ENCODE data around the gene MYT1. TPM values are rescaled to one million over a fixed set of nuclear protein-coding genes. Genes with fewer than 3 reads are reported as not detected.

MYT1 gene
- total RNA-seq, 4 donors from 2014 or later = not detected

- H3K36me3 ChIP-seq = peaks cover 0 to 1% (median 0%) of the 10 kb centered on the region in 3 donors
- 86 to 89% methylated on average over 13 of the region's 13 CpGs for WGBS, 2 donors
Measured at GRCh38 chr20:64257107-64257757, 93.0 kb downstream of the MYT1 start.

GRCh38 chr20:64258071-64258823, 94.0 kb downstream of the MYT1 start:
- no peak for TF ChIP-seq CTCF (IDR thresholded peaks at IDR 0.05)
- 61 to 68% methylated on average over 9 of the region's 9 CpGs for WGBS, 2 donors
- Histone ChIP-seq H3K9me3 (no peaks in the 10 kb centered on the region), H3K4me1 (peaks cover 0 to 75% (median 29%) of the 10 kb centered on the region in 4 donors), H3K36me3 (peaks cover 0 to 11% (median 0%) of the 10 kb centered on the region in 3 donors), H3K27me3 (no peaks in the 10 kb centered on the region), H3K27ac (no peak overlapping the region), H3K4me3 (no peak overlapping the region)
- DNase-seq (ENCODE audit: low spot score in 2 of 2) = no peak

More at GRCh38 chr20:64257107-64257757, 93.0 kb downstream of the MYT1 start:
- DNase-seq (ENCODE audit: low spot score in 2 of 2) = no peak
- TF ChIP-seq POLR2A (IDR thresholded peaks at IDR 0.05) = no peak
- TF ChIP-seq CTCF (IDR thresholded peaks at IDR 0.05) = no peak
- no peak for TF ChIP-seq EP300 (IDR thresholded peaks at IDR 0.05)
- H3K27ac ChIP-seq = no peak overlapping the region
- H3K4me3 ChIP-seq = peak overlapping the region in 1 of 4 donors; percentile 91
- H3K9me3 ChIP-seq = no peaks in the 10 kb centered on the region
- peaks cover 0 to 65% (median 29%) of the 10 kb centered on the region in 4 donors for H3K4me1 ChIP-seq
- peaks cover 0 to 6% of the 10 kb centered on the region in 2 donors for H3K27me3 ChIP-seq

- no peak for DNase-seq (ENCODE audit: low spot score in 2 of 2)
- no peaks in the 10 kb centered on the region for H3K27me3 ChIP-seq
- peaks cover 0 to 77% (median 27%) of the 10 kb centered on the region in 4 donors for H3K4me1 ChIP-seq
- no peaks in the 10 kb centered on the region for H3K9me3 ChIP-seq
- peak overlapping the region in 2 of 4 donors; percentile 11 to 60 for H3K27ac ChIP-seq
- H3K4me3 ChIP-seq = no peak overlapping the region
- H3K36me3 ChIP-seq = peaks cover 0 to 18% (median 0%) of the 10 kb centered on the region in 3 donors
- TF ChIP-seq POLR2A (IDR thresholded peaks at IDR 0.05) (no peak), CTCF (IDR thresholded peaks at IDR 0.05) (no peak), EP300 (IDR thresholded peaks at IDR 0.05) (no peak)
- 56 to 69% methylated on average over 6 of the region's 6 CpGs for WGBS, 2 donors
Measured at GRCh38 chr20:64260239-64260638, 96.0 kb downstream of the MYT1 start.

GRCh38 chr20:64261138-64261537, 96.9 kb downstream of the MYT1 start:
- Histone ChIP-seq H3K4me3 (no peak overlapping the region), H3K27me3 (no peaks in the 10 kb centered on the region), H3K36me3 (peaks cover 0 to 27% (median 0%) of the 10 kb centered on the region in 3 donors), H3K4me1 (peaks cover 0 to 79% (median 25%) of the 10 kb centered on the region in 4 donors), H3K9me3 (no peaks in the 10 kb centered on the region), H3K27ac (peak overlapping the region in 3 of 4 donors; percentile 6 to 61 (median 60))
- 31 to 32% methylated on average over 9 of the region's 9 CpGs for WGBS, 2 donors
- DNase-seq (ENCODE audit: low spot score in 2 of 2) = peak in 1 of 2 donors; percentile 29
- TF ChIP-seq EP300 (IDR thresholded peaks at IDR 0.05) (peak in 1 of 2 donors; percentile 19), POLR2A (IDR thresholded peaks at IDR 0.05) (no peak)

GRCh38 chr20:64264091-64264490, 99.8 kb downstream of the MYT1 start:
- 83% methylated on average over 4 of the region's 4 CpGs for WGBS, 2 donors
- peaks cover 0 to 38% (median 0%) of the 10 kb centered on the region in 3 donors for H3K36me3 ChIP-seq

More at GRCh38 chr20:64264091-64264490, 99.8 kb downstream of the MYT1 start:
- Histone ChIP-seq H3K4me1 (peaks cover 0 to 59% (median 11%) of the 10 kb centered on the region in 4 donors), H3K4me3 (no peak overlapping the region), H3K27me3 (no peaks in the 10 kb centered on the region), H3K9me3 (no peaks in the 10 kb centered on the region), H3K27ac (no peak overlapping the region)
- no peak for TF ChIP-seq EP300 (IDR thresholded peaks at IDR 0.05)
- TF ChIP-seq CTCF (IDR thresholded peaks at IDR 0.05) = no peak
- TF ChIP-seq POLR2A (IDR thresholded peaks at IDR 0.05) = no peak
- no peak for DNase-seq (ENCODE audit: low spot score in 2 of 2)

Data from tibial nerve (tissue), 4 donors.